IgD-negative memory B cell (primary cell): ENCODE data around the gene HNRNPH1. TPM values are rescaled to one million over a fixed set of nuclear protein-coding genes. Genes with fewer than 3 reads are reported as not detected.
A peak's percentile ranks its signal among the peaks of the same experiment; 100 is the strongest.
"Not testable (repeated sequence)": the region's sequence is repeated elsewhere in the genome, so short reads cannot be mapped to it uniquely, and the experiment has no call there.

Experiments used
- H3K27ac Mint-ChIP-seq, 3 donors: one replicate each; pipeline ENCODE4 v1.8.0; 2020 to 2022; ENCODE audit warnings: mild to moderate bottlenecking in 3 of 3, mixed read lengths in 3 of 3, moderate library complexity in 1 of 3
- H3K27me3 Mint-ChIP-seq: one replicate; pipeline ENCODE4 v1.8.0; 2021; ENCODE audit warnings: mixed read lengths
- H3K36me3 Mint-ChIP-seq: one replicate; pipeline ENCODE4 v1.8.0; 2020; ENCODE audit warnings: mild to moderate bottlenecking, mixed read lengths
- H3K4me1 Mint-ChIP-seq, 3 donors: one replicate each; pipeline ENCODE4 v1.8.0; 2020 to 2022; ENCODE audit warnings: mixed read lengths in 3 of 3, mild to moderate bottlenecking in 1 of 3
- H3K4me3 Mint-ChIP-seq, 4 donors: one replicate each; pipeline ENCODE4 v1.8.0; 2020 to 2022; ENCODE audit warnings: mild to moderate bottlenecking in 4 of 4, mixed read lengths in 4 of 4, moderate library complexity in 3 of 4
- H3K9me3 Mint-ChIP-seq, 3 donors: one replicate each; pipeline ENCODE4 v1.8.0; 2020 to 2021; ENCODE audit warnings: mixed read lengths in 3 of 3, mild to moderate bottlenecking in 1 of 3
- polyA plus RNA-seq: library from polyadenylated mRNA; unstranded; fragments of 300-500 nt; fragmentation: Illumina TruSeq; gene quantifications from one replicate; pipeline ENCODE4 v1.2.3, GENCODE V29; 2021

Gene HNRNPH1
- polyA plus RNA-seq, 1 donor from 2014 or later = 116 TPM

DNA sequence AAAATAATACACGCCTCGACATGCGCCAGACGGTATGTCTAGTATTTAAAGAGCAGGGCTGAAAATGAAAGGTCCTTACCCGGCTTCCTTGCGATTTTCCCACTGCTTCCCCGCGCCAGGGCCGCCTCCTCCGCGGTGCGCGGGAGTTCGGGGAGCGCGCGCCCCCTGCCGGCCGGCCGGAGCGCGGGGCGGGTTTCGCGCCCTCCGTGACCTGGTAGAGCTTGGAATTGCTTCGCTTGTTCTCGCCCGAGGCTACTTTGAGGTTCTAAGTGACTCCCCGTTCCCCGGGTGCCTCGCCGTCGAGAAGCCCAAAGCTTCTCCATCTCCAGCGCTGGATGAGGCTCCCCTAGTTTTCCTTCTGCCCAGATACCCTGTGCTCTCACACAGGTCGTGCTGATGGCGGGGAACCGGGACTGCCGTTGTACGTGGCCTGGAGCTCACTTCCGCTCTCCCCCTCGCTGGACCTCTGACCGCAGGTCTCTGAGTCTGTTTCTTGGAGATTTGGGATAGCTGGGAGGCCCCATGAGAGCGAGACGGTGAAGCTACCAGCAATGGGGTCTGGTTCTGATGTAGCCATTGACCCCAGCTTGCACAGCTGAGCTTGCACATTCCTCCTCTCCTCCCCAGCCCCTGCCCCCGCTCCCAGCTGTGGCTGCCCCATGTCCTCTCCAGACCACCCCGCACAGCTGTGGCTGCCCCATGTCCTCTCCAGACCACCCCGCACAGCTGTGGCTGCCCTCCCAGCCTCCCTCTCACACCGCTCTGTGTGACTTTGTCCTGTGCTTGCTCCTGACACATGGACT is 11.1 kb upstream of the HNRNPH1 start:
- not testable (repeated sequence) for H3K9me3 Mint-ChIP-seq, H3K4me3 Mint-ChIP-seq, H3K27ac Mint-ChIP-seq, H3K27me3 Mint-ChIP-seq, H3K36me3 Mint-ChIP-seq, H3K4me1 Mint-ChIP-seq

DNA sequence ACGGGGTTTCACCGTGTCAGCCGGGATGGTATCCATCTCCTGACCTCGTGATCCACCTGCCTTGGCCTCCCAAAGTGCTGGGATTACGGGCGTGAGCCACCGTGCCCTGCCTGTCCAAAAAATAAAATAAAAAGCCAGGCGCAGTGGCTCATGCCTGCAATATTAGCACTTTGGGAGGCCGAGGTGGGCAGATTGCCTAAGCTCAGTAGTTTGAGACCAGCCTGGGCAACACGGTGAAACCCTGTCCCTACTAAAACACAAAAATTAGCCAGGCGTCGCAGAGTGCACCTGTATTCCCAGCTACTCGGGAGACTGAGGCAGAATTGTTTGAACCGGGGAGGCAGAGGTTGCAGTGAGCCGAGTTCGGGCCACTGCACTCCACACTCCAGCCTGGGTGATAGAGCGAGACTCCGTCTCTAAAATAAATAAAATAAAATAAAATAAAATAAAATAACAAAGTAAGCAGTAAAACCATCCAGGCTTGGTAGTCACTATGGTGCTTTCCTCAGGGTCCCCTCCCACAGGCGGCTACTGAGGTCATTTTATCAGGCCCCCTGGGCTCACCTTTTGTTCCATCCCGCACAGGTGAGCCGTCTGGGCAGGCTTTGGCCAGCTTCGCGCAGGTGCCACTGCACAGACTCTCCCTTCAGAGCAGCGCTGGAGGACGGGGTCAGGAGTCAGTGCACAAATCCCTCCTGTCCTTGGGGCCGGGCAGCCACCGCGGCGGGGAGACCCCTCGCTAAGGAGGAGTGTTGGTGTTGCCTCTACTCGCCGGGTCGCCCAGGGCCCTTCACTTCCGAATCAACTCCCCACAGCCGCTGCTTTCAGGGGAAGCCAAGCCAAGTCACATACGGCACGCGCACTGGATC is 10.3 kb upstream of the HNRNPH1 start:
- H3K4me3 Mint-ChIP-seq, H3K9me3 Mint-ChIP-seq, H3K4me1 Mint-ChIP-seq, H3K27ac Mint-ChIP-seq, H3K36me3 Mint-ChIP-seq, H3K27me3 Mint-ChIP-seq: not testable (repeated sequence)

DNA sequence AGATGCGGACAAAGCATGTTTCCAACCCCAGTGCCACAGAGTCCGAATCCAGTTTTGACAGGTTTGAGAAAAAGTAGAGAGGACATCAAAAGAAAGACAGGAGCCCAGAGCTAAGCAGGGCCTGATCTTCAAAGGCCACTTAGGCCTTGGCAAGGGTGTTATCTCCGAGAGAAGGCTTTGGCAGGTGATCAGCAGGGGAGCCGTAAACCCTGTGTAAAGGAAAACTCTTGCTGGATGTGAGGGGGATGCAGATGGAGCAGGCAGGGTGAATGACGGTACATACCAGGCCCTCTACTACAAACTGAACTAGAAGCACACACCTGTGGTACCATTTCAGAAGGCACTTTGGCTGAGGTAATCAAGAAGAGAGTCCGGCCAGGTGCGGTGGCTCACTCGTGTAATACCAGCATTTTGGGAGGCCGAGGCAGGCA is 1.4 kb upstream of the HNRNPH1 start:
- Mint-ChIP-seq H3K36me3 (peaks cover 8% of the 10 kb centered on the region), H3K4me1 (peaks cover 21 to 25% (median 23%) of the 10 kb centered on the region in 3 donors), H3K27me3 (peaks cover 4% of the 10 kb centered on the region), H3K9me3 (peaks cover 0 to 5% (median 0%) of the 10 kb centered on the region in 3 donors), H3K27ac (peak overlapping the region; percentile 31 to 100 (median 99)), H3K4me3 (peak overlapping the region; percentile 97 to 98 (median 97))

DNA sequence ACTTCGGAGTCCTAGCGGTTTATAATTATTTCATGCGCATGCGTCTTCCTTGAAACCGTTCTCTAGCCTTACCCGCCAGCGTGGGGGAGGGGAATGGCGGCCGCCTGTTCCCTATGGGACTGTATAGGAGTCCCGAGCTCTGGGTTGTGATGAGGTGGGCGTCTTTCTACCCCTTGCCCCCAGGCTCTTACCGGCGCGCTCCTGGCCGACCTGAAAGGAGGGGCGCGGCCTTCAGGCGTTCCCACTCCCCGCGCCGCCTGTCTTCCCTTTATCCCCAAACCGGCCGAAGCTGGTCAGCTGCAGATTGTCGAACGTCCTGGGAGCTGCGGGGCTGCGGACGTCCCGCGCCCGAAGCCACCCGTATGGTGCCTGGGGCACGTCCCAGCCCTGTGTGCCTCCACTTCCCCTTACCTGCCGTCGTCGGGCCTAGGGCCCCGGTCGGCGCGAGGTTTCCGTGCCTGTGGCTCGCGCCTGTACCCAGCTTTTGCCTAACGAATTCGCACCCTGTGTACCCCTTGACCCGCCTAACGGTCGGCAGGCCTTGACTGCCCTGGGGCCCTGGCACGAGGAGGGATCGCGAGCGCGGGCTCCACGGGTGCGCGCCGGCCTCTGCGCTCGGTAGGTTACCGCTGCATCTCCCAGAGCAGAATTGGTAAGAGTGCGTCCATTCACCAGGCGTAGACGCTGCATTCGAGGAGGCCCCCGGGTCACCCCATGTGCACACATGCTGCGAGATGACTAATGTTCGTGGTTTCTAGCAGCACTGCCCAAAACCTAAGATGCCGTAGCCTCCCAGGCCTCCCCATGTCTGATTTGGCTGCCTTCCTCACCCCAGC is 653 bp upstream of the HNRNPH1 start:
- Mint-ChIP-seq H3K36me3 (peaks cover 8% of the 10 kb centered on the region), H3K27ac (peak overlapping the region; percentile 99 to 100 (median 100)), H3K9me3 (peaks cover 0 to 5% (median 0%) of the 10 kb centered on the region in 3 donors), H3K4me3 (peak overlapping the region; percentile 97 to 98 (median 97)), H3K27me3 (peaks cover 4% of the 10 kb centered on the region), H3K4me1 (peaks cover 25 to 28% (median 28%) of the 10 kb centered on the region in 3 donors)

DNA sequence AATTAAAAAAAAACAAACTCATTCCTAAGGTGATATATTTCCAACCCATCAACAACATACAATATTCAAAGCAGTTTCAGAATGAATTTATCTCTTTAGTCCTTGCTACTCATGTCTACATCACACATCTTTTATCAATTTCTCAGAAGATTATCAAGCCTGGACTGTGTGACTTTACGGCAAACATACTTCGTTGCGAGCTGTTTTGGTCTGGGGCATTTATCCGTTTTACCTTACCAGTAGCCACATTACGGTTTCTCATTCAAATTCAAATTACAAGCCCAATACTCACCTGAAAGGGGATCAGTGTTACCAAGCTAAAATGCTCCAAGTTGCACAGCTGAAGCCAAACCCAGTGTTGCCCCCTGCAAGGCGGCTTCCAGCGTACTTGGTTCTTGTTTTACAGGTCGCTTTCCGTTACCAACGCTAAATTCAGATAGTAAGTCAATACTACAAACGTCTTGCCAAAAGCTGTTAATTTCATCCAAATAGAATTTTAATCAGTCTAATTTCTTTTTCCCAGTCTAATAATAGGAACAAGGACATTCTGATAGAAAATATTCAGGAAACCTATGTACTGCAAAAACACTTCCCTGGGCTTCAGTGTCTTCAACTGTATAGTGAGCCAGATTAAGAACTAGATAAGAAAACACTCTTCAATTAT is 1.8 kb downstream of the HNRNPH1 start:
- H3K9me3 Mint-ChIP-seq = peaks cover 0 to 5% (median 0%) of the 10 kb centered on the region in 3 donors
- peaks cover 4% of the 10 kb centered on the region for H3K27me3 Mint-ChIP-seq
- H3K27ac Mint-ChIP-seq = peak overlapping the region; percentile 97 to 100 (median 99)
- H3K36me3 Mint-ChIP-seq = peaks cover 14% of the 10 kb centered on the region
- H3K4me1 Mint-ChIP-seq = peaks cover 29 to 40% (median 38%) of the 10 kb centered on the region in 3 donors
- H3K4me3 Mint-ChIP-seq = peak overlapping the region; percentile 97

DNA sequence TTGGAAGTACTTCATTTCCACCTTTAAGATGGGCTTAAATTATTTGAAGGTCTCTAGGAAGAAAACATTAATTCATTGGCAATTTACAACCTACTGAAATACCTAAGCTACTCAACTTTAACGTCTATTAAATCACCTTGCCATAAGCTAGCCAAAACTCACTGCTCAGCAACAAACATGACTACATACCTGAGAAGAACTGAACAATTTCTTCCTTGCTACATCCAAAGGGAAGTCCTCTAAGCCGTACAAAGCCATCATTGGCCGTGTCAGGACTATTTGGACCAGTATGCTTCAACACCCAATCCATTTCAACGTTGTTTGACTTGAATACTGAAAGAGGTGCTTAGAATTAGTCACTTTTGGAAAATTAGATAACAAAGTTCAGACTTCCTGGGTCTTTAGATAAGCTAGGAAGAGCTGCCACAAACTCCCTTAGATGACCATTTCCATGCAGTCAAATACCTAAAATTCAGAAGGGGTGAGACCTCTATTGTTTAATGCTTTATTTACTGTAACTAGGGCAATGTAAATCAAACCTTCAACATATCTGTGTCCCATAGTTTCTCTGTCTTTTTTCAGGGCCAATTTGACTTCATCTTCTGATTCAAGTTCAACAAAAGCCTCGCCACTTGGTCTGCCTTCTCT is 2.6 kb downstream of the HNRNPH1 start:
- peak overlapping the region; percentile 97 for H3K4me3 Mint-ChIP-seq
- H3K27me3 Mint-ChIP-seq = peaks cover 4% of the 10 kb centered on the region
- H3K9me3 Mint-ChIP-seq = peaks cover 0 to 5% (median 0%) of the 10 kb centered on the region in 3 donors
- peak overlapping the region; percentile 97 to 100 (median 99) for H3K27ac Mint-ChIP-seq
- peaks cover 31 to 45% (median 40%) of the 10 kb centered on the region in 3 donors for H3K4me1 Mint-ChIP-seq
- peaks cover 14% of the 10 kb centered on the region for H3K36me3 Mint-ChIP-seq

DNA sequence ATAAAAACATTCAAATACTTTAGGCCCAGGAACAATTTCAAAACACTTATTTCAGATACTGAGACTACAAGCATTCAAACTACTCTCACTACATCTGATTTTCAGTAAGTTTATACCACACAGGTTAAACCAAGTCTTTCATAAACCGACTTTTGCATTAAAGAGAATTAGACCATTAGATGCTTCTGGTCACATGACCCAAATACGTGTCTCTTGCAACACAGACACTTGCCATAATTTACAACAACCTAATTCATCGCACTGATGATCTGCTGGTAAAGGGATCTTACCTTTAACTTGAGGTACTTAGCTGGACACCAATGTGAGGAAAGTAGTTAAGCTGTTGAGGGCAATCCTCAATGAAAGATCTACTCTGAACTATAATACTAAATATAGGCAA is 3.2 kb downstream of the HNRNPH1 start:
- Mint-ChIP-seq H3K36me3 (peaks cover 14% of the 10 kb centered on the region), H3K4me1 (peaks cover 31 to 48% (median 40%) of the 10 kb centered on the region in 3 donors), H3K4me3 (peak overlapping the region; percentile 97), H3K9me3 (peaks cover 0 to 5% (median 0%) of the 10 kb centered on the region in 3 donors), H3K27ac (peak overlapping the region; percentile 97 to 100 (median 99)), H3K27me3 (peaks cover 4% of the 10 kb centered on the region)

DNA sequence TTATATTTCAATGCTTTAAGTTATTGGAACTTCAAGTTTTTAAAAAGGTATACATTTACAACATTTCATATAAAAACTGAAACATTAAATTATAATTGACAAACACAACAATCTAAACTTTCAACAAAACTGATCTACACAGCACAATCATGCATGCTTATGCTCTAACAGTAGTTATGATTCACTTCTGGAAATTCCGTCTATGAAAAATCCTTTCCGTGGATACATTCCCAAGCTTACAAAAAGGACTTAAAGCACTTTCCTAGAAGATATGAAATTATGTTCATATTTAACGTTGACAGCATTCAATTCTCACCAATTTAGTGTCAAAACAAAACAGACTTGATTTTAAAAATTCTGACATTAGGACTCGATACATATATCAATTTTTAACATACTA is 3.7 kb downstream of the HNRNPH1 start:
- peaks cover 4% of the 10 kb centered on the region for H3K27me3 Mint-ChIP-seq
- H3K4me3 Mint-ChIP-seq = peak overlapping the region in 3 of 4 donors; percentile 67 to 97 (median 97)
- H3K9me3 Mint-ChIP-seq = peaks cover 0 to 5% (median 0%) of the 10 kb centered on the region in 3 donors
- H3K4me1 Mint-ChIP-seq = peaks cover 31 to 48% (median 38%) of the 10 kb centered on the region in 3 donors
- peak overlapping the region in 2 of 3 donors; percentile 99 to 100 for H3K27ac Mint-ChIP-seq
- H3K36me3 Mint-ChIP-seq = peaks cover 16% of the 10 kb centered on the region

DNA sequence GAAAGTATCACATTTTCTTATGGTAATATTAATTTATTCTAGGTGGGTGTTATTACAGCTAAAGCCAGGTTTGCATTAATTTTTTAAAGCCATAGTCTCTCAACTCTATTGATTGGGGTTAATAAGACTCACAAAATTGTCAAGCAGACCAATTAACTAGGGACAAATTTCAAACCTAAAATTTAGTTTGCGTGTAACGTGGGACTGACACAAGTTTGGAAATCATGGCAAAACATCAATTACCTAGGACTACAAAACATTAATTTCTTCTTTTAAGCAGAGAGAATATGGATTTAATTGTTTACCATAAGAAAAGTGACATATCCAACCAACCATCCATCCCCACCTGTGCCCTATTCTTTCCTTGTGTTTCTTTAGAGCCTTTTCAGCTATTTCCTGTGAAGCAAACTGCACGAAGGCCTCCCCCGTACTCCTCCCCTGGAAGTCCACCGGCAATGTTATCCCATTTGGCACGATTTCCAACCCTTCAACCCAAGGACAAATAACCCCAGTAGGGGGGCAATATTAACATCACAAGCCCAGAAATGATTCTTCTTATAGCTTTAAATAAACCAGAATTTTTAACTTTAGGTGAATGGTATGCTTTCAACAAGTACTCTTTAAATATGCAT is 4.4 kb downstream of the HNRNPH1 start:
- Mint-ChIP-seq H3K27me3 (peaks cover 4% of the 10 kb centered on the region), H3K4me1 (peaks cover 30 to 52% (median 37%) of the 10 kb centered on the region in 3 donors), H3K36me3 (peaks cover 17% of the 10 kb centered on the region), H3K27ac (peak overlapping the region in 1 of 3 donors; percentile 89), H3K9me3 (peaks cover 0 to 5% (median 0%) of the 10 kb centered on the region in 3 donors), H3K4me3 (peak overlapping the region; percentile 6 to 86 (median 65))

DNA sequence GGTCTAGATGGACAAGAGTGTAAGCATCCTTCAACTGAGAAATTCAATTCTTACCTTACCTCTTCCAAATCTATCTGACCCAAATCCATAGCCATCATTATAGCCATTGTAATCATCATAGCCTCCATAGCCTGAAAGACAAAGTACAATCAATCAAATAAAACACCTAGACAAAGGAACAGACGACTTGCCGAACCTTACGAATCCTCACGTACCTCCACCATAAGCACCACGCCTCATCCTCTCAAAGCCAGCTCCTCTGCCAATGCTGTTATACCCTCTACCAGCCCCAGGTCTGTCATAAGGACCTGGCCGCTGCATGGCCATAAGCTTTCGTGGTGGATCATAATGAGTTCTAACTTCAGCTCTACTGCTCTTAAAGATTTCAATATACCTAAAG is 5.5 kb downstream of the HNRNPH1 start:
- Mint-ChIP-seq H3K27ac (peak overlapping the region; percentile 14 to 49 (median 45)), H3K27me3 (no peaks in the 10 kb centered on the region), H3K36me3 (peaks cover 27% of the 10 kb centered on the region), H3K4me1 (peaks cover 32 to 63% (median 39%) of the 10 kb centered on the region in 3 donors), H3K9me3 (no peaks in the 10 kb centered on the region), H3K4me3 (peak overlapping the region in 2 of 4 donors; percentile 19 to 41)

DNA sequence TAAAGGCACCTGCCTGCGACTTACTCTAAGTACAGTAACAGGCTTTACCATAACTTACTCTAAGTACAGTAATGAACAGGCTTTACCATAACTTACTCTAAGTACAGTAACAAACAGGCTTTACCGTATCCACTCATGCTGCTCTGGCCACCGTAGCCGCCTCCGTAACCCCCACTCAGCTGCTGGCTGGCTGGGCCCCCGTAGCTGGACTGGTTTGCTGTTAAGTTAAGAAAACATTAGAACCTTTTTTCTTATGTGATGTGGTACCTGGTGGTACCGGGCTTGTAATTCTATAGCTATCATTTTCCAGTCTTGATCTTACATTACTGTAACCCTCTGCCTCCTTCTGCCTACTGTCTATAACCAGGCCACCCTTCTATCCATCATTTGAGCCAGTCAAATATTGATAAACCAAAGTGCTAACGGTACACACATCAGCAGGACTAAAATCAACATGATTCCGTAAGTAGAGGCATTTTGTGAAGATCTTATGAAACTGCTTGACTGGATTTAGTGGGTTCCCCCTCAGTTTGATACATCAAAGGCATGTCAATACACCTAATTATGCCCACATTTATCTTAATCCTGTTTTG is 7.4 kb downstream of the HNRNPH1 start:
- Mint-ChIP-seq H3K27me3 (no peaks in the 10 kb centered on the region), H3K4me3 (peak overlapping the region in 2 of 4 donors; percentile 10 to 57), H3K27ac (peak overlapping the region; percentile 39 to 53 (median 49)), H3K9me3 (no peaks in the 10 kb centered on the region), H3K36me3 (peaks cover 24% of the 10 kb centered on the region), H3K4me1 (peaks cover 26 to 56% (median 32%) of the 10 kb centered on the region in 3 donors)

DNA sequence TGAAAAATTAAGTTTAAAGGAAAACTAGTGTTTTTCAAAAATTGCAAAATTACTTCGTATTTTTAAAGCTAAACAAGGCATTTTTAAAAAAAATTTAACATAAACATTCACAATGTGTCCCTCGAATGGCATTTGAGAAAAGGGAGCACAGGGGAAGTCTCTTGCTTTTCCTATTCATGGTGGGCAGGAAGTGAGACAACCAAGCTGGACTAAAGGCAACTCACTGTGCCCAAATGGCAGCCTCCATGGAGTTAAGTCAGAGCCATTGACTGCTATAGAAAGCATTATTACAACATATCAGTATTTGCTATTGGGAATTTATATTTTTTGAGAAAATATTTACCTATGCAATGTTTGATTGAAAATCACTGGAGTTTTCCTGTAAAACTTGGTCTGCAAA is 8.3 kb downstream of the HNRNPH1 start:
- H3K9me3 Mint-ChIP-seq = no peaks in the 10 kb centered on the region
- H3K27ac Mint-ChIP-seq = peak overlapping the region in 2 of 3 donors; percentile 39 to 90
- peaks cover 23% of the 10 kb centered on the region for H3K36me3 Mint-ChIP-seq
- H3K4me1 Mint-ChIP-seq = peaks cover 23 to 52% (median 23%) of the 10 kb centered on the region in 3 donors
- peak overlapping the region in 1 of 4 donors; percentile 15 for H3K4me3 Mint-ChIP-seq
- no peaks in the 10 kb centered on the region for H3K27me3 Mint-ChIP-seq

DNA sequence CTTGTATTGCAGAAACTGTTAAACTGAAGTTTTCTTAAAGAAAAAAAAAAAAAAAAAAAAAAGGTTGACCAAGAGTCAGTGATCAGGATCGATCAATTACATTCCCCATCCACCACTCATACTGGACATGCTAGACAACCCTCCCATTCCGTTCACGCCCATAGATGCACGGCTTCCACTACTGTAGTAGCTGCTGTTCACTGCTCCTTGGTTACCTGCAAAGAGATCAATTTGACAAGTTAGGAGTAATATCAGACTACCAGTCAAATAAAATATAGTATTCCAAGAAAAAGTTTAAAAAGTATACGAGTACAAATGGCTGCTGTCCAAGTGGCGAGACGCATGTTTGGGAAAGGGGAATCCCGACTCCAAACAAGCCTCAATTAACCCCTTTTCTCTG is 8.7 kb downstream of the HNRNPH1 start:
- H3K27ac Mint-ChIP-seq = peak overlapping the region in 2 of 3 donors; percentile 5 to 90
- no peaks in the 10 kb centered on the region for H3K27me3 Mint-ChIP-seq
- peak overlapping the region in 2 of 4 donors; percentile 1 to 15 for H3K4me3 Mint-ChIP-seq
- peaks cover 22% of the 10 kb centered on the region for H3K36me3 Mint-ChIP-seq
- peaks cover 20 to 51% (median 20%) of the 10 kb centered on the region in 3 donors for H3K4me1 Mint-ChIP-seq
- no peaks in the 10 kb centered on the region for H3K9me3 Mint-ChIP-seq
